Activated naive CD4-positive, alpha-beta T cell treated with anti-CD3 and anti-CD28 coated beads, Interleukin-2, amount 50 U/mL, for 24 hours (primary cell): ENCODE measurements around the gene ARL4D.

Experiments used
- H3K27ac Mint-ChIP-seq: one replicate; pipeline ENCODE4 v1.8.0; 2021; ENCODE audit warnings: mild to moderate bottlenecking, mixed read lengths
- H3K27me3 Mint-ChIP-seq: one replicate; pipeline ENCODE4 v1.8.0; 2021; ENCODE audit warnings: mixed read lengths
- H3K36me3 Mint-ChIP-seq: one replicate; pipeline ENCODE4 v1.8.0; 2021; ENCODE audit warnings: mixed read lengths
- H3K4me1 Mint-ChIP-seq: one replicate; pipeline ENCODE4 v1.8.0; 2021; ENCODE audit warnings: mixed read lengths
- H3K4me3 Mint-ChIP-seq: one replicate; pipeline ENCODE4 v1.8.0; 2021; ENCODE audit warnings: mild to moderate bottlenecking, mixed read lengths
- H3K9me3 Mint-ChIP-seq: one replicate; pipeline ENCODE4 v1.8.0; 2021; ENCODE audit warnings: mixed read lengths

Gene ARL4D

GRCh38 chr17:43427362-43428043, 28.7 kb downstream of the ARL4D start:
- no peak overlapping the region for H3K27ac Mint-ChIP-seq
- H3K9me3 Mint-ChIP-seq: no peaks in the 10 kb centered on the region
- H3K4me1 Mint-ChIP-seq: no peaks in the 10 kb centered on the region
- H3K36me3 Mint-ChIP-seq: no peaks in the 10 kb centered on the region
- peaks cover 7% of the 10 kb centered on the region for H3K27me3 Mint-ChIP-seq
- no peak overlapping the region for H3K4me3 Mint-ChIP-seq

DNA sequence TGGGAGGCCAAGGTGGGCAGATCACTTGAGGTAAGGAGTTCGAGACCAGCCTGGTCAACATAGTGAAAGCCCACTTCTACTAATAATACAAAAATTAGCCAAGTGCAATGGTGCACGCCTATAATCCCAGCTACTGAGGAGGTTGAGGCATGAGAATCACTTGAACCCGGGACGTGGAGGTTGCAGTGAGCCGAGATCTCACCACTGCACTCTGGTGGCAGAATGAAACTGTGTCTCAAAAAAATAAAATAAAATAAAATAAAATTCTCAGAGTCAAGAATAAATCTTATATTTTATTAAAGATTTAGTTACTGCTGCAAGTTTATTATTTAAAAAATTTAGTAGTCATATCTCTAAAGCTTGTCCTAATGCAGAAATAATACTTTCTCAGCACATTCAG, 29.7 kb downstream of the ARL4D start:
- Mint-ChIP-seq H3K36me3 (no peaks in the 10 kb centered on the region), H3K27ac (no peak overlapping the region), H3K4me3 (no peak overlapping the region), H3K4me1 (no peaks in the 10 kb centered on the region), H3K27me3 (peaks cover 7% of the 10 kb centered on the region), H3K9me3 (no peaks in the 10 kb centered on the region)

DNA sequence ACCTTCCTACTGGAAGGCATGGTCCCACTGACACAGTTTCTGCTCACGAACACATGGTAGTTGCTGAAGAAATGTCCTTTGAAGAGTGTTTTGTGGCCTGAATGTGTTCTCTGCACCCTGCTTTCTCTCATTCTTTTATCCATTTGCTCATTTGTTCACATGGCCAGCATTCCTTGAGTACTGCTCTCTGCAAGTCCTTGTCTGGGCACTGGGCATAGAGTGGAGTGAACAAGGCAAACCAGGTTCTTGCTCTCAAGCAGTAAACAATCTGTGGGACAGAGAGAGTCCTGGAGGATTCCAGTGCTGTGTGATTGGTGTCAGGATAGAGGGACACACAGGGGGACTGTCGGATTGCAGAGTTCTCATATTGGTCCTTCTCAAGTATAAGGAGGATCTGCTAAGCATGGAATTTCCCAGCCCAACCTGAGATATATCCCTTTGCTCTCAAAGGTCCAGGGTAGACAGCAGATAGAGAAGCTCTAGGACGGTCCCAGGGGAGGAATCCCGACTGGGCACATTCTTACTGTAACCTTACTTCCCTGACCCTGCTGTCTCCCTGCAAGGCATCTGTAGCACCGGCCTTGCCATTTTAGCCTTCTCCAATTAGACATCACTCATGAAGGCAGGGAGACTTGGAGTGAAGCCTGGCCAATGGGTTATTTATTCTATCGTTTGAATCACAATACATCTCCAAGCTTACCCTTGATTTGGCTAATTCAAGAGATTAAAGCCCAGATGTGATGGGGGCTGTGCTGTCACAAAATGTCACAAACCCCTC, 32.3 kb downstream of the ARL4D start:
- Mint-ChIP-seq H3K9me3 (no peaks in the 10 kb centered on the region), H3K27me3 (peaks cover 10% of the 10 kb centered on the region), H3K27ac (no peak overlapping the region), H3K4me1 (no peaks in the 10 kb centered on the region), H3K4me3 (no peak overlapping the region), H3K36me3 (no peaks in the 10 kb centered on the region)

DNA sequence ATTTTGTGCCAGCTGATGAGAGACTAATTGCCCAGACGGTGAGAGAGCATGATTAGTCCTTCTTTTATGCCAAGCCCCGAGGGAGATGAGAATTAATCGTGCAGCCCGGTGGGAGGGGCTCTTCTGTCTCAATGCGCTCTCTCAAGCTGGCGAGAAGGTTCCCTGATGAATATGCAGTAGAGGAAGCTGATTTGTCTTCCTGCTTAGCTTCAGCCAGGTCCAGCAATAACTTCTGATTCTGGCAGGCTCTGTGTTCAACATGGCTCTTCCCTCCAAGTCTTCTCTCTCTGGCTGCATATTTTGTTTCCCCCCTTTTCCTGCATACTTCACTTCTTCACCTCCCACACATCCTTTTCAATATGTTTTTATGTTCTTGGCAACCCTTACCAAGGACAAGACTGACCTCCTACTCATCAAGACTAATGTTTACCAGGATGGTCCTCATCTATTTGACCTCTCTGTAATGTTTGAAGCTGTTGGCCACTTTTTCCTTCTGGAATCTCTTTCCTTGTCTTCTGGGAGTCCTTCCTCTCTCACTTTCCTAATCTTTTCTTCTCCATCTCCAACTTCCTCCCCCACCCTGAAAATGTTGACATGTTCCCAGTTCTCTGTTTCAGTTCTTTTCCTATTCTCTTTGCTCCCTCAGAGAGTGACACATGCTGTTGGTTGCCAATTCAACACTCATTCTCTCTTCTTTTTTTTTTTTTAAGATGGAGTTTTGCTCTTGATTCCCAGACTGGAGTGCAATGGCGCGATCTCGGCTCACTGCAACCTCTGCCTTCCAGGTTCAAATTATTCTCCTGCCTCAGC, 33.1 kb downstream of the ARL4D start:
- H3K9me3 Mint-ChIP-seq: no peaks in the 10 kb centered on the region
- H3K36me3 Mint-ChIP-seq: no peaks in the 10 kb centered on the region
- H3K4me3 Mint-ChIP-seq: no peak overlapping the region
- no peaks in the 10 kb centered on the region for H3K4me1 Mint-ChIP-seq
- H3K27me3 Mint-ChIP-seq: peaks cover 10% of the 10 kb centered on the region
- H3K27ac Mint-ChIP-seq: no peak overlapping the region

DNA sequence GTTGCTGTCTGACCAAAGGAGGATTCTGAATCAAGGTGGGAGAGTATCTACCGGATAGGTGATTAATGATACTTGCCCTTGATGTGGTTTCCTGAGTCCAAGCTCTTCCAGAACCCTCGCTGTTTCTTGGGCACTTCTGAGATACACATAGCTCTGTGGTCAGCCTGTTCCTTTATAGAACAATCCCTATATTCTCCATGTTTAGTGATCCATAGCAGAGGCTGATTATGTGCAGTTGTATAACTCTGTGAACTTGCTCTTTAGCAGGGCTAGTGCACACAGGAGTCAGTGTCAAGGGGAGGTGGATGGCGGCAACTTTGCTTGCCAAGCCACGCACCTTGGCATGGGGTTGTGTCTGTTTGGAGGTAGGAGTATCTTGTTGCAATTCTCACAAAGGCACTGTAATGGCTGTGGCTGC, 36.1 kb downstream of the ARL4D start:
- H3K4me3 Mint-ChIP-seq: no peak overlapping the region
- no peaks in the 10 kb centered on the region for H3K4me1 Mint-ChIP-seq
- H3K27me3 Mint-ChIP-seq: peaks cover 8% of the 10 kb centered on the region
- H3K27ac Mint-ChIP-seq: no peak overlapping the region
- H3K9me3 Mint-ChIP-seq: no peaks in the 10 kb centered on the region
- H3K36me3 Mint-ChIP-seq: no peaks in the 10 kb centered on the region

DNA sequence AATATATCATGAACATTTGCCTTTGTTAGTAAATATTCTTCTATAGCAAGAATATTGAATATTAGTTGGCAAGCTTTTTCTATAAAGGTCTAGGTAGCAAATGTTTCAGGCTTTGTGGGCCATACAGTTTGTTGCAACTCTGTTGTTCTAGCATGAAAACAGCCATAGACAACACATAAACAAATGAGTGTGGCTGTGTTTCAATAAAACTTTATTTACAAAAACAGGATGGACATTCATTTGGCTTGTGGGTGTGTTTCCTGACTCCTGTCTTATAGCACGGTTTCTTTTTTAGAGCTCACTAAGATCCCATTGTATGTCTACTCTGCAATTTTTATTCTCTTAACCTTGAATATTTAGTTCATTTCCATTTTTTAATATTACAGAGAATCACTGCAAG, 39.0 kb downstream of the ARL4D start:
- H3K9me3 Mint-ChIP-seq: no peaks in the 10 kb centered on the region
- H3K36me3 Mint-ChIP-seq: no peaks in the 10 kb centered on the region
- no peaks in the 10 kb centered on the region for H3K4me1 Mint-ChIP-seq
- H3K4me3 Mint-ChIP-seq: no peak overlapping the region
- no peak overlapping the region for H3K27ac Mint-ChIP-seq
- H3K27me3 Mint-ChIP-seq: peaks cover 8% of the 10 kb centered on the region

DNA sequence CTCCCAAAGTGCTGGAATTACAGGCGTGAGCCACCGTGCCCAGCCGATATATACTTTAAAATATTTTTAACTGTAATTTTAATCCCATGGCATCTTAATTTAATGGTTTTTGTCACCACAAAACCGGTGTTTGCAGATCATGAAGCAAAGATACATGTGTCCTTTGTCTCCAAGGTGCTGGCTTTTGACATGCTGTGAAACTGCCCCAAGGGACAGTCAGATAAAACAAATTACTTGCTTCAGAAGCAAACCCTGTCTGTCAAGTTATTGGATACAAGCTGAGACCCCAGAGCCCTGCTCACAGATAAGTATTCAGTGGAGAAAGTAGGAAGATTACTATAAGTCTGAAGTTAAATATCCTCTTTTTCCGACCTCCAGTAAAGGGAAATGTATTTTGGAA, 39.8 kb downstream of the ARL4D start:
- Mint-ChIP-seq H3K9me3 (no peaks in the 10 kb centered on the region), H3K4me3 (no peak overlapping the region), H3K4me1 (no peaks in the 10 kb centered on the region), H3K27me3 (peaks cover 8% of the 10 kb centered on the region), H3K27ac (no peak overlapping the region), H3K36me3 (no peaks in the 10 kb centered on the region)

DNA sequence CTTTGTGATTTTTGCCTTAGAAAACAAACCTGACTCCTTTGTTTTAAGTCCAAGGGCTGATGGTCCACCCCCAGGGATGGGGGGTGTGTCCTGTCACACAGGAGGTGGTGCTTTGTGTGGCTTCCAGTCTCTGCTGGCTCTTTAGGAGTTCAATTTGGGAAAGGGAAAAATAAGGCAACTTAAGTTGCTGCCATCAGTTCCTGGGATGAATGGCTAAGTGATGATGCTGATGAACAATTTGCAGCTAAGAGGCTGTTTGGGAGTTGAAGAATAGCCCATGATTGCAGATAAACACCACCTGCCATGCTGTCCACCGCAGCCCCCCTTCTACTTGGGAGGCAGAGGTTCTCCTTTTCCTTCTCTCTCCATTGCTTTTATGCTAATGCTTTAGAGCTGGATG, 40.2 kb downstream of the ARL4D start:
- no peak overlapping the region for H3K27ac Mint-ChIP-seq
- peaks cover 8% of the 10 kb centered on the region for H3K27me3 Mint-ChIP-seq
- no peak overlapping the region for H3K4me3 Mint-ChIP-seq
- no peaks in the 10 kb centered on the region for H3K36me3 Mint-ChIP-seq
- H3K4me1 Mint-ChIP-seq: no peaks in the 10 kb centered on the region
- H3K9me3 Mint-ChIP-seq: no peaks in the 10 kb centered on the region

GRCh38 chr17:43442711-43443110, 43.9 kb downstream of the ARL4D start:
- Mint-ChIP-seq H3K36me3 (no peaks in the 10 kb centered on the region), H3K4me3 (no peak overlapping the region), H3K27ac (no peak overlapping the region), H3K27me3 (peaks cover 2% of the 10 kb centered on the region), H3K9me3 (no peaks in the 10 kb centered on the region), H3K4me1 (no peaks in the 10 kb centered on the region)

GRCh38 chr17:43443381-43443780, 44.6 kb downstream of the ARL4D start:
- no peak overlapping the region for H3K4me3 Mint-ChIP-seq
- no peak overlapping the region for H3K27ac Mint-ChIP-seq
- no peaks in the 10 kb centered on the region for H3K4me1 Mint-ChIP-seq
- H3K27me3 Mint-ChIP-seq: peaks cover 2% of the 10 kb centered on the region
- no peaks in the 10 kb centered on the region for H3K9me3 Mint-ChIP-seq
- no peaks in the 10 kb centered on the region for H3K36me3 Mint-ChIP-seq

DNA sequence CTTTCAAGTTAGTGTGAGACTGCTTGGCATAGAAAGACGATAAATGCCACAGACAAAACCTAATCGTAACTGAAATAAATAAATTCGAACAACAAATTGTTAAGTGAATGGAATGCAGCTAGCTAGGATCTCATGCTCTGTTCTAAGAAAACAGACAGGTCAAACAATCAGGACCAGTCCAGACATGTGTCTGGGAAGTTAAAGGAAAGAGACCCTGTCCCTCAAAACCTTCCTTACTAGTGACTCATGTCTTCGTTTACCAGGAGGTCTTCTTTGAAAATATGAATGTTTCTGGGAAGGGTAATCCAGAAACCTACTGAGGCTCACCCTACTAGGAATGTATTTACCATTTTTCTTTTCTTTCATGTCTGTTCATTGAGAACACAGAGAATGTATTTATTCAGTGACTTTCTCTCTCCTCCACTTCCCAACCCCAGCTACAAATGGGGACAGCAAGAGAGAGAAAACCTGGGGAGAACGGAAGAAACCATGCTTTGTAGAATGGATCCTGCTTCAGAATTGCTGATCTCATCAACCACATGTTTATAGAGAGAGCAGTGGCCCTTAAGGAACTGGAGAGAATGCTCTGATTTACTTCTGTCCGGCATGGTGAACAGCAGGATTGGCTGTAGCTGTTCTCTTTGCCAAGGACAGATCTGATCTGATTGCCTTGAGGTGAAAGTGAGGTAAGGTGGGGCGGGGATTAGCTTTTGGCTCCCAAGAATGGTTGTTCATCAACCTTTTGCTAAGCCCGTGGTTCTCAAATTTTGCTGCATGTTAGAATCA, 45.6 kb downstream of the ARL4D start:
- H3K36me3 Mint-ChIP-seq: no peaks in the 10 kb centered on the region
- no peak overlapping the region for H3K27ac Mint-ChIP-seq
- peaks cover 2% of the 10 kb centered on the region for H3K27me3 Mint-ChIP-seq
- no peaks in the 10 kb centered on the region for H3K4me1 Mint-ChIP-seq
- H3K4me3 Mint-ChIP-seq: no peak overlapping the region
- H3K9me3 Mint-ChIP-seq: no peaks in the 10 kb centered on the region

DNA sequence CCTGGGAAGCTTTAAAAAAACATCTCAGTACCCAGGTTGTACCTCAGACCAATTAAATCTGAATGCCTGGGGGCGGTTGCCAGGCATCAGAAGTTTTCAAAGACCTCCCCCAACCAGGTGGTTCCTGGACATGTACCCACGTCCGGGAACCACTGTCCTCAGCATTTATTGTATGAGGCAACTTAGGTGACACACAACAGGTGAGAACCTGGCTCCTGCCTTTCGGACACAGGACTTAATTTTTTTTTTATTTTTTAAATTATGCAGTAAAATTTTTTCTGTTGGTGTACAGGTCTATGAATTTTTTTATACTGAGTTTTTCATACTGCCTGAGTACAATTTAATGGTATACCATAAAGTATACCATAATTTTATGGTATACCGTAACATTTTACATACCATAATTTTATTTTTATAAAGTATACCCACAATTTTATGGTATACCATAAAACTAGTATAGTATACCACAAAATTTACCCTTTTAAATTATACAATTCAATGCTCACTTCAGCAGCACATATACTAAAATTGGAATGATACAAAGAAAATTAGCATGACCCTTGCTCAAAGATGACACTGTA, 46.3 kb downstream of the ARL4D start:
- no peak overlapping the region for H3K27ac Mint-ChIP-seq
- no peaks in the 10 kb centered on the region for H3K36me3 Mint-ChIP-seq
- no peaks in the 10 kb centered on the region for H3K9me3 Mint-ChIP-seq
- no peaks in the 10 kb centered on the region for H3K4me1 Mint-ChIP-seq
- no peak overlapping the region for H3K4me3 Mint-ChIP-seq
- peaks cover 2% of the 10 kb centered on the region for H3K27me3 Mint-ChIP-seq

DNA sequence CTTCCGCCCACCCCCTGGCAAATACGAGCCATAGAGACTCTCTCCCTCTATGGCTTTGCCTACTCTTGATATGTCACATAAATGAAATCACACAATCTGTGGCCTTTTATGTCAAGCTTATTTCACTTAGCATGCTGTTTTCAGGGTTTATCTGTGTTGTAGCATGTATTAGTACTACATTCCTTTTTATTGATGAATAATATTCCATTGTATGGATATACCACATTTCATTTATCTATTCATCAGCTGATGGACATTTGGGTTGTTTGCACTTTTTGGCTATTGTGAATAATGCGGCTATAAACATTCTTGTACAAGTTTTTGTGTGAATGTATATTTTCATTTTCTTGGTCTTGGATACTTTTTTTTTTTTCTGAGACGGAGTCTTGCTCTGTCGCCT, 48.0 kb downstream of the ARL4D start:
- Mint-ChIP-seq H3K4me1 (no peaks in the 10 kb centered on the region), H3K27me3 (peaks cover 2% of the 10 kb centered on the region), H3K4me3 (no peak overlapping the region), H3K9me3 (no peaks in the 10 kb centered on the region), H3K36me3 (no peaks in the 10 kb centered on the region), H3K27ac (peak overlapping the region; percentile 23)

DNA sequence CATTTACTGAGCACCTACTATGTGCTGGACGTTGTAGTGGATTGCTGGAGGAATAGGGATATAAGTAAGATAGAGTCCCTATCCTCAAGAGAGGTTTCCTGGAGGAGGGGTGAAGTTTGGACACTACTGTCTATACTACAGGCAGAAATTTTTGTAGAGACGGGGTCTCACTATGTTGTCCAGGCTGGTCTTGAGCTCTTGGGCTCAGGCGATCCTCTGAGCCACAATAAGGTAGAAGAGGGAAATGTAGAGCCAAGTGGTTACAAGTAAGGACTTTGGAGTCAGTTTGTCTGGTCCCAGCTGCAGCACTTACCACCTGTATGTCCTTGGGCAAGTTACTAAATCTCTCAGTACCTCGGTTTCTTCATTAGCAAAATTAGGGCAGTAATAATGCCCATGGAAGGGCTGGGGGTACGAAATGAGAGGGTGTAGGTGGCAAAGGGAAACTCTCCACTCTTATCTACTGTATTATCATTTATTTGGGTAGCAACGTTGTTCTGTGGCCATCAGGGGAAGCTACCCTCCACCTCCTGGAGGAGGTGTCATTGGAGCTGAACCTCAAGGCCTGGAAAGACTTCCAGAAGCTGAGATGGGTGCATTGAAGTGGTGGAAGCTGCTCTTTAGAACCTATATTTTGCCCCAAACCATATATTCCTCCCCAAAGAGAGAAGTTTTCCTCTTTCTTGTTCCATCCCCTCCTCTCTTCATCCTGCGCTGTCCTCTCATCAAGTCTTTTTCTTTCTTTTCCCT, 50.1 kb downstream of the ARL4D start:
- no peak overlapping the region for H3K27ac Mint-ChIP-seq
- H3K36me3 Mint-ChIP-seq: no peaks in the 10 kb centered on the region
- no peak overlapping the region for H3K4me3 Mint-ChIP-seq
- H3K9me3 Mint-ChIP-seq: no peaks in the 10 kb centered on the region
- peaks cover 2% of the 10 kb centered on the region for H3K27me3 Mint-ChIP-seq
- H3K4me1 Mint-ChIP-seq: no peaks in the 10 kb centered on the region
